NCI-H446 (cell line): ENCODE data around the gene CLCA2.

Experiments used
- DNase-seq, 2 experiments: peaks; one replicate each; lab custom pipeline; 2025; lab: John Stamatoyannopoulos, UW

CLCA2 gene

GRCh38 chr1:86423873-86424272 is at the start of gene CLCA2:
CLCA2 (plus strand) TSS chr1:86424171; CDS start chr1:86424248, 77 bp downstream.
- DNase-seq = no peak

DNA sequence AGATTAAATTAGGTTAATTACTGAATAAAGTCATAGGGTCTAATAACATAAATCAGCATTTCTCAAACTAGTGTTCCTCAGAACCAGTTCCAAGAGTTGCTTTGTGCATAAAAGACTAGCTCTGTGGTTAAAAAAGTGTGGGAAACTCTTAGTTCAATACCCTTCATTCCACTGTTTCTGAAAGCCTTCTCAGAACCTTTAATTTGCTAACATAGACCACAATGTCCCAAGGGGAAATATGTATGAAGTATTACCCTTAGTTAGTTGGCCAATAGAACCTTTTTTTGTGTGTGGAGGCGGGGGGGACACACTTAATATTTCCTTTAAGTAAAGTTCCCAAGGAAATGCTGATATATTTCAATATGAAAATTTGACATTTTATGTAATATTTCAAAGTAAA is 48.3 kb upstream of the CLCA2 start:
- DNase-seq = no peak

- no peak for DNase-seq
Measured at GRCh38 chr1:86377341-86377740, 46.6 kb upstream of the CLCA2 start.

GRCh38 chr1:86378813-86379212 is 45.2 kb upstream of the CLCA2 start:
- DNase-seq = no peak

DNA sequence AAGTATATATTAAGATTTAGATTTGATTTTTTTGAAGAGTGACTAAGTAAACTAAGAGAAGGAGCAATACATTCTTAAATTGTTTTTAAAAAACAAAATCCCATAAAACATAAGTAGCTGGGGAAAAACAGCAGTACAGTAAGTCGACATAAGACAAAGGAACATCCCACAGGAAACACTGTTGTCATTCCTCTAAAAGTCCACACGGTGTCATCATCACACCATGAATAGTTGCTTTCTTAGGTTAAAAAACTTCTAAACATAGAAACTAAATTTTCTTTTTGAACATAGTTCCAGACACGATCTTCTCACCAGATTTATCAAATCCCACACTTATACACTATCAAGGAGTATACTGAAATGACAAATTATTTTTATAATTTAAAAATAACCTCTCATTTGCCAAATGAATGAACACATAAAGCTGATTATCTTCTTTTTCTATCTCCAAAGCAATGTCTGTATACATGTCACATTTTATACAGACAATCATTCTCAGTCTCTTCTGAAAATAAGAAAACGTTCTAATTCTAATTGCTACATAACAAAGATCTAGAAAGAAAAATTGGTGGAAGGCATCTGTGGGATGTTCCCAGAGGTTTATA is 43.6 kb upstream of the CLCA2 start:
- DNase-seq = peak; percentile 38 to 69

GRCh38 chr1:86381223-86381622 is 42.7 kb upstream of the CLCA2 start:
- DNase-seq = no peak

- no peak for DNase-seq
Measured at GRCh38 chr1:86382878-86383277, 41.1 kb upstream of the CLCA2 start.

DNA sequence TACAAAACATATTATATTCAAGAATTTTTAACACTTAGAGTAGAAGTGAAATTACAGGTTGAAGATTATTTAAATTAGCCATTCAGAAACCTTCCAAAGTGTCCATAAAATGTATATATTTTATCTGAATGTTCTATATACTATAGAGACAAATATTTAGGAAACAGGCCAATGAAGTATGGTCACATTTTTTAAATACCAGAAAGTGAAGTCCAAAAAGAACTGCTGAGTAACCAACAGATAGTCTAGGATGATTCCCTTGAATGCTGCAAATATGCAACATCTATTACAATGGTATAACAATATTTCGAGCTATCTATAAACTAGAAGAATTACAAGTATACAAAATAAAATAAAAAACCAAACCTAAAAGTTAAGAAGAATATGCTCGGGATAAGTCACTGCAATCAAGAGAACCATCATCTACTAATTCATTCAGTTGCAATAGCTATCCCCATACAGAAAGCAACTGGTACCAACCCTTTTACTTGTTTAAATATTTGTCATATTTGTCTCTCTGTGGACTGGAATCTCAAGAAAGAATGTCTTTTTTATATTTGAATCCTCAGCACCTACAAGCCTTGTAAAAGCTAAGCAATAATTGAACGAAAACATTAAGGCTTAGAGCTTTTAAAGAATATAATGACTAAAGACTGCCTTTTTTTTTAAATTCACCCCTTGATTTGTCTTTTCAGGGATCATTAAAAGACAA is 35.9 kb upstream of the CLCA2 start:
- DNase-seq = no peak

DNA sequence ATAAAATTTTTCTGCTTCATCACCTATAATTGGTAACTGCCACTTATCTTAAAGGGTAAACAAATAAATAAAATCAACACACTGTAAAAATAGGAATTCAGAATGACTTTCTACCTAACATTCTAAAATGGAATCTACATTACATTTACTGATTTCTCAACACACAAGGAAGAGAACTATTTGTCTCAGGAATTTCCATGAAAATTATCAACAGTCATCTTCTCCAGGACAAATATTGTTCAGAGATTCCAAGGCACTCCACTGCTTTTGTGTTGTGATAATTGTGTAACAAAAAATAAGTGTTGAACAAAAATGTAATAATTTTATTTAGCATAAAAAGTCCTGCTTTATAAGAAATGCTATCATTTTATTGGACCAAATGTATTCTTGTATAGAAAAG is 35.2 kb upstream of the CLCA2 start:
- no peak for DNase-seq

GRCh38 chr1:86389307-86389706 is 34.7 kb upstream of the CLCA2 start:
- no peak for DNase-seq

DNA sequence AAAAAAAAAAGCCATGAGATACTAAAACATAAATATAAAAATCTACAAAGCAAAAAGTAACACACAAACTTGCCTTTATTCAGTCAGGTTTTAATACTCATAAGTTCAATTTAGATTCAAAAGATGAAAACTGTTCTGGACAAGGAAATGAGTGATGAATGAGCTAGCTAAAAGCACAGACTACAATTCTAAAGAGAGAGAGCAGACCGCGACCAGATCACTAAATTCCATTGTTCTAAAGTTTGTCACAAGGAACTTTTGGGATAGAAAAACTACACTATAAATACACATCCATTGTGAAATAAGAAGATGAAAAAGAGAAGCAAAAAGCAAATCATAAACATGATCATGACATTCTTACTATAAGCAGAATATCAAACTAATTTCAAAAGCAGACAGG is 29.6 kb upstream of the CLCA2 start:
- DNase-seq = no peak

- DNase-seq = peak; percentile 35 to 84
Measured at GRCh38 chr1:86395751-86396497, 28.0 kb upstream of the CLCA2 start, which contains the start of gene ODF2L. ODF2L (minus strand) TSS chr1:86396323; CDS start chr1:86387027, 9,296 bp downstream.

GRCh38 chr1:86396498-86396890 is 27.5 kb upstream of the CLCA2 start:
- DNase-seq = no peak

DNA sequence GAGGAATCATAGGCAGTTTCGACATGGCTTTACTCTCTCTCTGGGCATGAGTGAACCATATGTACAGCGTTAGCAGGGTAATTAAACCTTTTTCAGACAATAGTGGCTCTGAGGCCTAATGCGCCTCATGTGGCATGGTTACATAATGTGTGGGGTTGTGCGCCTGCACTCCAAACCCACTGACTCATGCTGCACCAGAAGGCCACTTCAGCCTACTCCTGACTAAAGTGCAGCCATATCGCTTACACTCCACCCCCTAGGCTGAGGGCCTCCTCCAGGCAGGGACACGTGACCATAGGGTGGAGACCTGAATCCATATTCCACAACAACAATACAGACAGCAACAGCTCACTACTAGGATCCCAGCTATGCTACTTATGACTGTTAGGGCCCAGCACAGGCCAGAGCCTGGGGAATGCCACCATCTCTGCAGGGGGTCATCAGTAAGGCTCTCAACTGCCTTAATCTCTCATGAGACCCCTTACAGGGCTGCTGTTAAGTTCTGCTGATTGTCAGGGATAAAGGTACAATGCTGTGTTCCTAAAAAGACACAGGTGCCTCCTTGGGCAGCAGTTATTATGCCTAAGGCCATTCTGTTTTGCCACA is 14.5 kb upstream of the CLCA2 start:
- DNase-seq = peak in 1 of 2 experiments; percentile 25

DNA sequence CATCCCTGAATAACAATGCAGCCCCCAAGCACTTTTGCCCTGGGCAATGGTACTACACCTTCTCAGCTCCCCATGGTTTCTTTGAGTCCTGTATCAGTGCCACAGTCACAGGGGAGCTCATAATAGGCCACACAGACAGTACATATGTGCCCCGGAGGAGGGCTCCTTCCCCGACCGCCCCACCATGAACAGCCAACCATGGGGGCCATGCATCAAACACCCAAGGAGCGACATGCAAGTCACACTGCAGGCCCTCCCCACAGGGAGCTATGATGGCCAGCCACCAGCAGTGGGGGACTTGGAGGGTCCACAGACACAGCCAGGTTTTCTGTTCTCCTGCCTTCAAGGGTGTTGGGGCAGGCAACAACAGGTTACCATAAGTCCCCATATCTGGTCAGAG is 13.1 kb upstream of the CLCA2 start:
- DNase-seq = no peak

DNA sequence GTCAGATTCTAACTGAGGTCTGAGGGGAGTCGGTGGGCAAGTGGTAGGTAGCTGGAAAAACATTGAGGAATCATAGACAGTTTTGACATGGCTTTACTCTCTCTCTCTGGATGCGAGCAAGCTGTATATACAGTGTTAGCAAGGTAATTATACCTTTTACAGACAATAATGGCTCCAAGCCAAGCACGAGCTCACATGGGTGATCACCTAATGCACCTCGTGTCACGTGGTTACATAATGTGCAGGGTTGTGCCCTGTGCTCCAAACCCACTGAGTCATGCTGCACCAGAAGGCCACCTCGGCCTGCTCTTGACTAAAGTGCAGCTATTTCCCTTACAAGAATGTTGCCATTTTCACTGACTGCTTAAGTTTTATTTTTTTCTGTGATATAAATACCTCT is 7.6 kb upstream of the CLCA2 start:
- no peak for DNase-seq

GRCh38 chr1:86419277-86419903 is 4.6 kb upstream of the CLCA2 start:
- DNase-seq = no peak

GRCh38 chr1:86421601-86422280 is 2.2 kb upstream of the CLCA2 start:
- DNase-seq = no peak

DNA sequence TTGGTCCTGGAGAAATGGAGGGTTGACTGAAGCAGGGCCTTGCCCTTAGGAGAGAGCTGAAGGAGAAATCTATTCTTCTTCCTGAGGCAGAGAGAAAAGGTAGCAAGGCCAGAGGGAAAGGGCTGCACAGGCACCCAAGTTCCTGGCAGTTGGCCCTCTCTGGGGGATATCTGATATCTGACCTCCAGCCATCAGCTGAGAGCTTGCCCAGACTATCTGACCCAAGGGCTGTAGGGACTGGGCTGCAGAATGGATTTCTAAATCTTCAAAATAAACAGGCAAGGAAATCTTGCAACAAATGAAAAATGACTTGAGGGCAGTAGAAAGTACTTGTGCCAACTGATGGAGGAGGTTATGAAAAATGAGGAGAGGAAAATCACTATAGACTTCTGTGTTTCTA is 498 bp upstream of the CLCA2 start:
- no peak for DNase-seq

DNA sequence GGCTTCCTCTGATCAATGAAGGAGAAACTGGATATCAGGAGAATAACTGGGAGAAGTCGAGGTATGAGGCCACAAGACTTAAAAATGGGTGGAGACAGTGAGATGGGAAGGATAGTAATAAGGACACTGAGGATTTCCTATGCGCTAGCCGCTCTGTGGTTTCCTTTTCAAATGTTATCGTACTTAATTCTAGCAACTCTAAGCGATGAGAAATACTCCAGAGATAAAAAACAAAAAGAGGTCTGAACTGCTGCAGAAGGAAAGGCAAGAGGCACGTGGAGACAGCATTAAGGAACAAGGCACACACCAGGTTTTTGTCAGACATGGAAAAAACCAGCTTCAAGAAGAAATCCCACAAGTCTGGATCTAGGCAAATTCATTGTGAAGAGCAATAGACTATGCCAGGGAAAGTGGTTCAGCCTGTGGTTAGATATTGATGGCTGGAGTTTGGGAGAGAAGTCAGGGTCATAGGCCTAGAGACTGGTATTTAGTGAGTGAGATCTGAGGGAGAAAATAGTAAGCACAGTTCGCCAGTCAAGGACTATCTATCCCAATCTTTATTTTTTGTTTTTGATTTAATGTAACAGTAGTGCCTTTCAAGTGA is 5.3 kb downstream of the CLCA2 start:
- no peak for DNase-seq

- DNase-seq = no peak
Measured at GRCh38 chr1:86429835-86430234, 5.9 kb downstream of the CLCA2 start.
